NCI-H128 (cell line): ENCODE results near the gene AVPR1B.
"Not testable (repeated sequence)": the region's sequence is repeated elsewhere in the genome, so short reads cannot be mapped to it uniquely, and the experiment has no call there.

Experiments used
- DNase-seq: peaks from one replicate; lab custom pipeline; 2025; ENCODE audit not compliant: unreplicated experiment; lab: John Stamatoyannopoulos, UW

AVPR1B gene

GRCh38 chr1:206082831-206083695 is 34.1 kb downstream of the AVPR1B start:
- DNase-seq = no peak

GRCh38 chr1:206081856-206082255 is 35.3 kb downstream of the AVPR1B start:
- DNase-seq = no peak

GRCh38 chr1:206080026-206080820 is 37.0 kb downstream of the AVPR1B start:
- no peak for DNase-seq

- no peak for DNase-seq
These were observed 38.1 kb downstream of the AVPR1B start for GRCh38 chr1:206079135-206079534.

GRCh38 chr1:206075786-206076755 is 41.1 kb downstream of the AVPR1B start:
- no peak for DNase-seq

- no peak for DNase-seq
These were observed 42.3 kb downstream of the AVPR1B start for GRCh38 chr1:206074839-206075238.

GRCh38 chr1:206070627-206071304 is 46.4 kb downstream of the AVPR1B start:
- no peak for DNase-seq

- no peak for DNase-seq
These were observed 48.9 kb downstream of the AVPR1B start for GRCh38 chr1:206068314-206068713.

- no peak for DNase-seq
These were observed 49.5 kb downstream of the AVPR1B start for GRCh38 chr1:206067486-206068227.

GRCh38 chr1:206066479-206067171 is 50.6 kb downstream of the AVPR1B start:
- no peak for DNase-seq

GRCh38 chr1:206065547-206066145 is 51.5 kb downstream of the AVPR1B start:
- DNase-seq = no peak

- not testable (repeated sequence) for DNase-seq
These were observed 52.7 kb downstream of the AVPR1B start for GRCh38 chr1:206064501-206064900.

- DNase-seq = not testable (repeated sequence)
These were observed 53.2 kb downstream of the AVPR1B start for GRCh38 chr1:206064001-206064400.

- no peak for DNase-seq
These were observed 54.7 kb downstream of the AVPR1B start for GRCh38 chr1:206062464-206062863.

- no peak for DNase-seq
These were observed 56.3 kb downstream of the AVPR1B start for GRCh38 chr1:206060844-206061243.
